Measurements from ENCODE around the gene CTCF.
A peak's percentile ranks its signal among the peaks of the same experiment; 100 is the strongest.

The CTCF gene

GRCh38 chr16:67535201-67535600 lies 27.1 kb upstream of the CTCF start:
- no peak for DNase-seq

- DNase-seq: peak in 1 of 2 experiments; percentile 17
Measured at GRCh38 chr16:67537270-67537635, 25.1 kb upstream of the CTCF start.

DNA sequence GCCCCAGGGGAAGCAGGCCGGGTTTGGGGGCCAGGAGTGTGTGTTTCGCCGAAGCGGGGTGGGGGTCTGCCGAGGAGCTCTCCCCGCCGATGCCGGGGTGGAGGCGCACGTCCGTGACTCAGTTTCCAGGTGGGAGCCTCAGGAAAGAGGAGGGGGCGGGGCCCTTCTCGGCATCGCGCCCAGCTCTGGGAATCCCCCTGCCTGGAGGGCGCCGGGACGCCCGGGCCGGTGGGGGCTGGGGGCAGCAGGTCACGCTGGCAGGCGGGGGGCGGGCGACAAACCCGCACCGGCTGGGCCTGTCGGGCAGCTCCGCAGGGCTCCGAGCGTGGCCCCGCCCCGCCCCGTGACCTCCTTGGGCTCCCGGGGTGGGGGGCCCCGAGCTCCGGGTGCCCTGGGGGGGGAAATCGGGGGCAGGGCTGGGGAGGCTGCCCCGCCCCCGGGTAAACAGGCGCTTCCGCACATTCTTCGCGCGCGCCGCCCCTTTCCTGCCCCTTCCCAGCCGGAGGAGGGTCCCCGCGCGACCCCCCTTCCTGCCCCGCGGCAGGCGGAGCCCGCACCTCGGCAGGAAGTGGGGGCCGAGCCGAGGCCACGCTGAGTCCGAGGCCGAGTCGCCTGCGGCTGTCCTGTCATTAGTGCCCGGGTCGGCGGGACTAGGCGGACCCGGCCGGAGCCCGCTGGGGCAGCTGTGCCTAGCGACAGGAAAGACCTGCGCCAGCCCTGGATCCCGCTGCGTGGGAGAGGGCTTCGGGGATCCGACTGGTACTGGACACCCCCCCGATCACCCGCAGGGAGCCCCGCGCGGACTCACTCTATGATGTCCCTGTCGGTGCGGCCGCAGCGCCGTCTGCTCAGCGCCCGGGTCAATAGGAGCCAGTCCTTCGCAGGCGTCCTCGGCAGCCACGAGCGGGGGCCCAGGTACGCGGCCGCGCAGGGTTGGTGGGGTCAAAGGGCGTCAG lies 24.4 kb upstream of the CTCF start:
- peak in 1 of 2 experiments; percentile 41 for DNase-seq

DNA sequence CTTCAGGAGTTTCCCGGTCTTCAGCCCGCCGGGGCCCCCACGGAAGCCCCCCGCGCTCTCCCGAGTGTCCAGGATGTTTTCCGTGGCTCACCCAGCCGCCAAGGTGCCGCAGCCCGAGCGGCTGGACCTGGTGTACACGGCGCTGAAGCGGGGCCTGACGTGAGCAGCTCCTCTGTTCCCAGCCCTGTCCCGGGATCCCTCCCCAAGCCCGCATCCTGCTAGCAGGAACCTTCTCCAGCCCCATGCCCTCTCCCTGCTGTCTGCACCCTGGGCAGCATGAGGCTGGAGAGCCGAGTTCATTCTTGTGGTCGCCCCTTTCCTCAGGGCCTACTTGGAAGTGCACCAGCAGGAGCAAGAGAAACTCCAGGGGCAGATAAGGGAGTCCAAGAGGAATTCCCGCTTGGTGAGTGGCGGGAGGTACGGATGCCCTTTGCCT lies 23.6 kb upstream of the CTCF start:
- DNase-seq: peak in 1 of 2 experiments; percentile 31

DNA sequence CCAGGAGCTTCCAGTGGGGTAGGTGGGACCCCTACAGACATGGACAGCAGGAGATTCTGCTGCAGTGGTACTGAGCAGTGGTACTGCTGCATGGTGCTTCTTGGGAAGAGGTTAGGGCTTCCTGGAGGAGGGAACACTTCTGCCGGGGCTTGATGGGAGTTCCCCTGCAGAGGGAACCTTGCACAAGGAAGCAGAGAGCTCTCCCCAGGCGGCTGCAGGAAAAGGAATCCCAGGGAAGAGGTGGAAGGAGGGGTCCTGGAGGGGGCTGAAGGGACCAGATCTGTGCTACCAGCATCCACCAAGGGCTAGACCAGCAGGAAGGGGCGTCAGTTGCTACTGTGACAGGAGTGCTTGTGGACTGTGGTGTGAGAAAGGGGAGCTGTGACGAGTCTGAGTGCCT lies 23.1 kb upstream of the CTCF start:
- DNase-seq: no peak

DNA sequence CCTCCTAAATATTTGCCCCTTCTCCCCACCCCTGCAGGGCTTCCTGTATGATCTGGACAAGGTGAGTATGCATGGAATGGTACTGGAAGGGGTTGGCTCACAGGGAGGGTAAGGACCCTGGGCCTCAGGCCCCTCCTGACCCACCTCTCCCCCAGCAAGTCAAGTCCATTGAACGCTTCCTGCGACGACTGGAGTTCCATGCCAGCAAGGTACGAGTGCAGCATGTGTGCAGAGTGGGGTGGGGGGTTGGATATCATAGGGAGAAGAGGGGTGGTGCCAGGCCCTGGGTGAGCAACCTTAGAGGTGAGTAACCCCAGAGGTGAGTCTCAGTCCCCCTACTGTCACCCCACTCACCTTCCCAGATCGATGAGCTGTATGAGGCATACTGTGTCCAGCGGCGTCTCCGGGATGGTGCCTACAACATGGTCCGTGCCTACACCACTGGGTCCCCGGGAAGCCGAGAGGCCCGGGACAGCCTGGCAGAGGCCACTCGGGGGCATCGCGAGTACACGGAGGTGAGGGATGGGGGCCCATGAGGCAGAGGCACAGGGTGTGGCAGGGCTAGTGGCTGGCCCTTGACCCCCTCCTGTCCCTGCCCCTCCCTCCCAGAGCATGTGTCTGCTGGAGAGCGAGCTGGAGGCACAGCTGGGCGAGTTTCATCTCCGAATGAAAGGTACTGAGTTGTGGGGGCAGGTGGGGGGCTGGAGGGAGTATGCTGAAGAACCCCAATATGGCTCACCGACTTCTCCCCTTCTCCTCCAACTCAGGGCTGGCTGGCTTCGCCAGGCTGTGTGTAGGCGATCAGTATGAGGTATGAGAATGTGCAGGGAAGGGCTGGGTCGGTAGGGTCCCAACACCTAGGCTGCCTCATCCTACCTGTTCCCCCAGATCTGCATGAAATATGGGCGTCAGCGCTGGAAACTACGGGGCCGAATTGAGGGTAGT lies 22.4 kb upstream of the CTCF start:
- DNase-seq: no peak

DNA sequence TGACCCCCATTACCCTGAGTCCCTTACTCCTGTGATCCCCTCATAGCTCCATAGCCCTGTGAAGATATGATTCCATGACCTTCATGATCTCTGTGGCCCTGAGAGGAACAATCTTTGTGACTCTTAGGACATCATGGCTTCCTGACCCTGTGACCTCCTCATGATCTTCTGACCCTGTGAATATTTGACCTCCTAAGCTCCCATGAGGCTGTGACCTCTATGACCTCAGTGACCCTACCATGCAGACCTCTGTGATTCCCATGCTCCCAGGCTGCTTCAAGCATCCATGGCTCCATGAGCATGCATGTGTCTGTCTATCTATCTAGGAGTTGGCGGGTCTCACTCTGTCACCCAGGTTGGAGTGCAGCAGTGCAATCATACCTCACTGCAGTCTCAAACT lies 21.6 kb upstream of the CTCF start:
- DNase-seq: no peak

- DNase-seq: no peak
Measured at GRCh38 chr16:67541391-67542263, 20.7 kb upstream of the CTCF start.

- peak; percentile 62 to 80 for DNase-seq
Measured at GRCh38 chr16:67542464-67542863, 19.9 kb upstream of the CTCF start.

GRCh38 chr16:67543036-67543435 lies 19.3 kb upstream of the CTCF start:
- DNase-seq: no peak

- DNase-seq: no peak
Measured at GRCh38 chr16:67543582-67543981, 18.7 kb upstream of the CTCF start.

DNA sequence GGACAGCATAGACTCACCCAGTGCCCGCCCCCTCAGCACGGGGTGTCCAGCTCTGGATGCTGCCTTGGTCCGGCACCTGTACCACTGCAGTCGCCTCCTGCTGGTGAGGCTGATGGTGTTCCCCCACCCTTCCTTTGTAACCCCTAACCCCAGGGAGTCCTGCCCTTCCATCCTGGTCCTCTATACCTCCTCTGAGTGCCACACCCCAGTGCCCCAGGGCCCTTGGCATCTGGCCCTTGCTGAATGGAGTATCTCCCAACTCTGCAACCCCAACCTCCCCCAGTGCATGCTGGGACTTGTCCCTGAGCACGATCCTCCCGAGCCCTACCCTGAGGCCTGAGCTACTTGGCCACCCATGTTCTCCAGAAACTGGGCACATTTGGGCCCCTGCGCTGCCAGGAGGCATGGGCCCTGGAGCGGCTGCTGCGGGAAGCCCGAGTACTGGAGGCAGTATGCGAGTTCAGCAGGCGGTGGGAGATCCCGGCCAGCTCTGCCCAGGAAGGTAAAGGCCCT lies 17.9 kb upstream of the CTCF start:
- DNase-seq: no peak

DNA sequence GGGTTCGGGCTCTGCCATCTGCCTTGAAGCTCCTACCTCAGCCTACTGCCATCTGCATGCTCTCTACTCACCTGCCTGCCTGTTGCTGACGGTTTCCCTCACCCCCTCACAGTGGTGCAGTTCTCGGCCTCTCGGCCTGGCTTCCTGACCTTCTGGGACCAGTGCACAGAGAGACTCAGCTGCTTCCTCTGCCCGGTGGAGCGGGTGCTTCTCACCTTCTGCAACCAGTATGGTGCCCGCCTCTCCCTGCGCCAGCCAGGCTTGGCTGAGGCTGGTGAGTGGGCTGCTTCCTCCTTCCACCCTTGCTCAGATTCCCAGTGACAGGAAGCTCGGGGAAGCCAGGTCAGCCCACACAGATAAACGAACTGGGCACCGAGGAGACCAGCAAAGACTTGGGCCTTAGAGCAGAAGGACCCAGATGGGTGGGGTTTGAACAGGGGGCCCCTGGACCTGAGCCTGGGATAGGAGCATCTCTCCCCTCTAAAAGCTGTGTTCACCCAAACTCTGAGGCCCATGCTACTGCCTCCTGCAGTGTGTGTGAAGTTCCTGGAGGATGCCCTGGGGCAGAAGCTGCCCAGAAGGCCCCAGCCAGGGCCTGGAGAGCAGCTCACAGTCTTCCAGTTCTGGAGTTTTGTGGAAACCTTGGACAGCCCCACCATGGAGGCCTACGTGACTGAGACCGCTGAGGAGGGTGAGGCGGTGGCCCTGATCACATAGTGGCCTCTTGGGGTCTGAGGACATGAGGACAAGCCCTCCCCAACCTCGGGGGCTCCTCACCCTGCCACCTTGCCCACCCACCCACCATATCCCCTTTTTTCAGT lies 17.3 kb upstream of the CTCF start:
- DNase-seq: no peak

DNA sequence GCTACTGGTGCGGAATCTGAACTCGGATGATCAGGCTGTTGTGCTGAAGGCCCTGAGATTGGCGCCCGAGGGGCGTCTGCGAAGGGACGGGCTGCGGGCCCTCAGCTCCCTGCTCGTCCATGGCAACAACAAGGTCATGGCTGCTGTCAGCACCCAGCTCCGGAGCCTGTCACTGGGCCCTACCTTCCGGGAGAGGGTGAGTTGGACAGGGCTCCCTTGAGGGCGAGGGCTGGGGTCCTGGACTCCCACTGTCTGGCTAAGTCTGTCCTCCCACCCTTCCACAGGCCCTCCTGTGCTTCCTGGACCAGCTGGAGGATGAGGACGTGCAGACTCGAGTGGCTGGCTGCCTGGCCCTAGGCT lies 16.7 kb upstream of the CTCF start:
- no peak for DNase-seq

- DNase-seq: no peak
Measured at GRCh38 chr16:67546091-67546501, 16.2 kb upstream of the CTCF start.

DNA sequence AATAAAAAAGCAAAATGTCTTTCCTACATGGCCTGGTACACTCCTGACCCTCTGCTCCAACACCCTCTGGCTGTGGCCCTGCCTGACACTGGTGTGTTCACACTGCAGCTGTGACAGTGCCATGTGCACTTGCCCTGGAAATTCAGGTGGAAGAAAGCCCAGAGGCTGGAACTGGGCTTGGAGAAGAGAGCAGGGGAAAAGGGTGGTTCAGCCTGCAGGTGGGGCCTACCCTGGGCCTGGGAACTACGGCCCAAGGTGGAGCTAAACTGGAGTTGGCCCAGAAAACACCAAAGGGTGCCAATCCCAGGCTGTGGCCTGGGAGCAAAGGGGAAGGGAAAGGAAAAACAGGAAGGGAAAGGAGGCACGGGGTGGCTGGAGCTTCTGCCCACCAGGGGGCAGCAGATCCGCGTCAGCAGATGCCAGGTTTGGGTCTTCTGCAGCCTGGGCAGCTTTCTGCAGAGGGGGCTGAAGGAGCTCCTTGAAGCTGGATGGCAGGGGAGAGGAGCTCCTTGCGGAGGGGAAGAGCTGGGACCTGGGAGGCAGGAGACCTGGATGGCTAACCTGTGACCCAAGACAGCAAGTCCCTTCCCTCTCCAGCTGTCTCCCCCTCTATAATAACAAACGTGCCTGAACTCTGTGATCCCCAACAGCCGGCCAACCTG lies 15.4 kb upstream of the CTCF start:
- DNase-seq: peak in 1 of 2 experiments; percentile 56

DNA sequence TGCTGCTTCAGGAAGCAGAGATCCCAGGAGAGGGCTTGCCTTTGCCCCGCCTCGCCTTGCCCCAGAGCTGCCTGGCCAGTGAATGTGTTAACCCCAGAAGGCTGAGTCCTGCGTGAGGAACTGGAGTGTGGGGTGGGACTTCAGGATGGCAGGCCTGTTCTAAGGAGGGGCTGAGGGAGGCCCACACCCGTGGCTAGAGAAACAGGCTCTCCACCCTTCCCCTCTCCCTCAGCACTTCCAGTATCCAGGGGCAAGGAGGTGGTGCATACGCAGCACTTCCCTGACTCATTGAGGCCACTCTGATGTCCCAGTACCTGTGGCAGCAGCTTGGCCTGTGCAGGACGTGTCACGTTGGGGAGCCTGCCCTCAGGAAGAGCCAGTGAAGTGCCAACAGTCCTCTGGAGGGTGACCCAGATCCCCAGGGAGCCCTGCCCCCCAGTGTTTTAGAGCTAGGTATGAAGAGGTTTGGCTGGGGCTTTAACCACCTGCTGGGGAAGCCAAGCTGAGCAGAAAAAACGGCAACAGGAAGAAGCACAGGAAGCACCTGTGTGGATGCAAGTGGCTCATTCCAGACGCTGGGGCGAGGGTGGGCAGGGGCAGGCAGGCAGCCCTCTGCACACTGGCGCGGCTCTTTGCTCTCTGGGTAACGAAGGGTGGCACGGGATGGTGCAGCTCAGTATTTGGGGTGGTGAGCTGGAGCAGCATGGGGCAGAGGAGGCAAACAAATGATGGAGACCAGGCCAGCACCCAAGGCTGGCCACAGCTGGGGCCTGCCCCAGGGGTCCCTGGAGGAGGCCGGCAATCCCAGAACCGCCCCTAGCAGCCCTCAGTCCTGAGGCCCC lies 14.7 kb upstream of the CTCF start:
- DNase-seq: no peak

GRCh38 chr16:67548265-67549126 lies 13.8 kb upstream of the CTCF start:
- no peak for DNase-seq

- DNase-seq: no peak
Measured at GRCh38 chr16:67549240-67549639, 13.1 kb upstream of the CTCF start.

Measured in SW 1271 (cell line).